ENCODE data around the gene BRPF1. TPM values are rescaled to one million over a fixed set of nuclear protein-coding genes. Genes with fewer than 3 reads are reported as not detected.

BRPF1 gene
- total and polyA plus RNA-seq, 10 of the 15 experiments (the other 5 are each of a cell fraction or from before 2014, with no cell fraction given): 1.2 to 25.3 (median 13.6) TPM

DNA sequence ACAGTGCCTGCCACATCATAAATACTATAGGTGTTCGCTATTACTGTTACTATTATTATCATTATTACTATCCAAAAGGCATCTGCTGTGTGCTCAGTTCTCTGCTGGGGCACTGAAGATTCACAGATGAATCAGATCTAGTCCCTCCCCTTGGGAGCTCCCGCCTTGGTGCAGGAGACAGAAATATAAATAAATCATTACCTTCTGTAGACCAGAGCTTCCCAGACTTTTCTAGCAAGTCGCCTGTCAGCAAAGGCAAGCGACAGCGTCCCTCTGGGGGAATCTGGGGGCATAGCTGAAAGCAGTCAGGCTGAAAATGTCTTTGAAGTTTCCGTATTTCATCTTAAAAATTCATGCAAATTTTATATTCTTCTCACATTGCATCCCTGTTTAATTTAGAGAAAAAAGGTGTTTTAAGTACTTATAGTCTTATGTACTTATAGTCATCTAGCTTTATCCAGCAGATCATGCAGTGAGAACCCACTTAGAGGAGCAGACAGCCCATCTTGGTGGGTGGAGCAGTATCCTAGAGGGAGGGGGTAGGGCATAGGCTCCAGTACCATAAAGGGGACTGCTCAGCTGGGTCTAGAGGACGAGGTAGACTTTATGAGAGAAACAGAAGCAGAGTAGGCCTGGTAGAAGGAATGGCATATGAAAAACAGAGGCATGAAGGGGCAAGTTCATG is 10.4 kb upstream of the BRPF1 start (continued):
- TF ChIP-seq, protein P1, sequence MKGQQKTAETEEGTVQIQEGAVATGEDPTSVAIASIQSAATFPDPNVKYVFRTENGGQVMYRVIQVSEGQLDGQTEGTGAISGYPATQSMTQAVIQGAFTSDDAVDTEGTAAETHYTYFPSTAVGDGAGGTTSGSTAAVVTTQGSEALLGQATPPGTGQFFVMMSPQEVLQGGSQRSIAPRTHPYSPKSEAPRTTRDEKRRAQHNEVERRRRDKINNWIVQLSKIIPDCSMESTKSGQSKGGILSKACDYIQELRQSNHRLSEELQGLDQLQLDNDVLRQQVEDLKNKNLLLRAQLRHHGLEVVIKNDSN (IDR thresholded peaks at IDR 0.05; ENCODE audit: borderline replicate concordance, extremely low read length, insufficient read depth, low read depth, low read length): no peak
- TF ChIP-seq JUND (IDR thresholded peaks at IDR 0.05; ENCODE audit: low read depth, low read length) (no peak), NR2C1 (IDR thresholded peaks at IDR 0.05) (no peak)
- TF ChIP-seq, protein P2, sequence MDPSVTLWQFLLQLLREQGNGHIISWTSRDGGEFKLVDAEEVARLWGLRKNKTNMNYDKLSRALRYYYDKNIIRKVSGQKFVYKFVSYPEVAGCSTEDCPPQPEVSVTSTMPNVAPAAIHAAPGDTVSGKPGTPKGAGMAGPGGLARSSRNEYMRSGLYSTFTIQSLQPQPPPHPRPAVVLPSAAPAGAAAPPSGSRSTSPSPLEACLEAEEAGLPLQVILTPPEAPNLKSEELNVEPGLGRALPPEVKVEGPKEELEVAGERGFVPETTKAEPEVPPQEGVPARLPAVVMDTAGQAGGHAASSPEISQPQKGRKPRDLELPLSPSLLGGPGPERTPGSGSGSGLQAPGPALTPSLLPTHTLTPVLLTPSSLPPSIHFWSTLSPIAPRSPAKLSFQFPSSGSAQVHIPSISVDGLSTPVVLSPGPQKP (IDR thresholded peaks at IDR 0.05; ENCODE audit: low read depth, low read length): no peak

DNA sequence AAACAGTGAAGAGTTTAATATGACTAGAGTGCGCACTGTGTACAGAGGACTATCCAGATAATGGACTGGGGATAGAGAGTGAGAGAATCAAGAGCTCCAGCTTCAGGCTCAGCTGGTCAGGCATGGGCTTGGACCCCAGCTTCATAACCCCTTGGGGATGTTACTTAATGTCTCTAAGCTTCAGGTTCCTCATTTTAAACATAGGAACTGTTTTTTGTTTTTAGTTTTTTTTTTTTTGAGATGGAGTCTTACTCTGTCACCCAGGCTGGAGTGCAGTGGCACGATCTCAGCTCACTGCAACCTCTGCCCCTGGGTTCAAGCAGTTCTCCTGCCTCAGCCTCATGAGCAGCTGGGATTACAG is 9.9 kb upstream of the BRPF1 start:
- no peak for TF ChIP-seq FOS (IDR thresholded peaks at IDR 0.05; ENCODE audit: borderline replicate concordance, extremely low read depth, insufficient read length)
- TF ChIP-seq, protein P1 (IDR thresholded peaks at IDR 0.05; ENCODE audit: borderline replicate concordance, extremely low read length, insufficient read depth, low read depth, low read length): no peak
- H3K4me2 ChIP-seq (ENCODE audit: control insufficient read depth, insufficient read depth): no peak overlapping the region
- CTCF ChIA-PET: interaction anchor here (0.6 to 3.0 kb wide), 4 partner anchors 9 to 218 kb away, joined by 3 to 15 read pairs (median 5); partner anchors contain the start of gene BRPF1
- in situ Hi-C loops (cut with MboI) (no loop called here), intact Hi-C loops (cut with micrococcal nuclease; ENCODE audit: unreplicated experiment) (no loop called here)
- no peaks in the 10 kb centered on the region for H3K79me2 ChIP-seq (ENCODE audit: control insufficient read depth, insufficient read depth, low read length)
- H3K9me3 ChIP-seq (replicated peaks; ENCODE audit: control insufficient read depth, insufficient read depth, low read length): no peaks in the 10 kb centered on the region
- no TSS peak for BruUV-seq (replicated peaks)
- WGBS (ENCODE audit: insufficient coverage, insufficient replicate concordance, low lambda C conversion rate, missing lambda C conversion rate): 36% methylated on average over 2 of the region's 2 CpGs
- no peak for DNase-seq (ENCODE audit: low read depth, low spot score)
- H3K4me1 ChIP-seq (ENCODE audit: control insufficient read depth, insufficient read depth, low read length): no peaks in the 10 kb centered on the region
- POLR2A ChIA-PET: no interaction called here
- H4K20me1 ChIP-seq (ENCODE audit: control insufficient read depth, insufficient read depth): no peaks in the 10 kb centered on the region
- no peak for FAIRE-seq
- no peak overlapping the region for H2AFZ ChIP-seq (ENCODE audit: control insufficient read depth, low read depth, low read length)
- no peak for ATAC-seq
- RAD21 ChIA-PET (ENCODE audit: unreplicated experiment): interaction anchor here (1.0 to 1.5 kb wide), 2 partner anchors 17 to 368 kb away, joined by 3 to 5 read pairs; no protein-coding TSS in a partner anchor
- H3K27ac ChIP-seq (ENCODE audit: control insufficient read depth, insufficient read depth): no peak overlapping the region
- H3K36me3 ChIP-seq (ENCODE audit: control insufficient read depth in 2 of 2, insufficient read depth in 2 of 2, low read length in 1 of 2): no peaks in the 10 kb centered on the region
- no peak overlapping the region for H3K9ac ChIP-seq (ENCODE audit: control insufficient read depth, insufficient read depth, low read length)
- no peak overlapping the region for H3K4me3 ChIP-seq
- H3K27me3 ChIP-seq (replicated peaks in 1 of 2; ENCODE audit: control insufficient read depth in 2 of 2, insufficient read depth in 2 of 2, low read length in 1 of 2): no peaks in the 10 kb centered on the region; a peak in 2 of 4 replicates
- SMC1A ChIA-PET (ENCODE audit: uncharacterized antibody, unreplicated experiment): interaction anchor here (1.4 to 2.2 kb wide), 2 partner anchors 14 to 217 kb away, joined by 3 to 5 read pairs; no protein-coding TSS in a partner anchor

Measured in GM12878 (cell line).